Loucy (cell line): Measurements from ENCODE around the gene RPLP2.

Source experiments
- CTCF ChIP-seq: fragments of 200-600 bp; sonication (generic); conservative IDR thresholded peaks from 2 replicates; pipeline ENCODE4 v1.5.1; 2014; ENCODE audit warnings: mild to moderate bottlenecking, antibody characterized with exemption, low read length
- EZH2phosphoT487 ChIP-seq: fragments of 200-600 bp; IDR thresholded peaks from 2 replicates; pipeline ENCODE4 v1.6.1; 2018; ENCODE audit warnings: antibody characterized with exemption, mild to moderate bottlenecking, moderate library complexity, borderline replicate concordance

- TF ChIP-seq CTCF, result no peak
- TF ChIP-seq EZH2phosphoT487, result no peak
These were observed 10.0 kb upstream of the RPLP2 start for GRCh38 chr11:799641-800316.
